Panc1 (cell line): ENCODE data around the gene KANK2. TPM values are rescaled to one million over a fixed set of nuclear protein-coding genes. Genes with fewer than 3 reads are reported as not detected.

ENCODE experiments used
- ATAC-seq: fragments of 200-7000 bp; cut with Tn5 transposase; 2 replicates; pipeline ENCODE4 v1.9.1; 2020; ENCODE audit warnings: mild to moderate bottlenecking, moderate library complexity
- BruUV-seq: library from RNA; stranded (reverse); fragments of 400-500 nt; replicated peaks from 2 replicates; lab custom pipeline; 2021; lab: Mats Ljungman, UMichigan
- CTCF ChIA-PET: fragments of 300-600 bp; sonication (Branson Sonifier 250); formaldehyde crosslinking; loops from one replicate; lab custom pipeline; 2022; ENCODE audit warnings: antibody characterized with exemption; lab: Charles Lee
- POLR2A ChIA-PET: fragments of 300-600 bp; sonication (Branson Sonifier 250); formaldehyde crosslinking; loops from one replicate; lab custom pipeline; 2022; ENCODE audit warnings: antibody characterized with exemption; lab: Charles Lee
- DNase-seq: peaks from one replicate; pipeline ENCODE4 v3.0.0-alpha.2; 2010; ENCODE audit warnings: low read depth, low spot score
- H3K27ac ChIP-seq: 2 replicates; pipeline ENCODE4 v1.5.1; 2011; ENCODE audit warnings: mild to moderate bottlenecking, low read length, inconsistent platforms
- H3K27me3 ChIP-seq: fragments of 200-500 bp; sonication (Bioruptor generic); 2 replicates; pipeline ENCODE4 v1.6.0; 2014; ENCODE audit warnings: low read length, inconsistent platforms; ENCODE audit not compliant: control insufficient read depth, insufficient read depth
- H3K36me3 ChIP-seq: fragments of 200-500 bp; sonication (Bioruptor generic); 2 replicates; pipeline ENCODE4 v1.5.1; 2014; ENCODE audit warnings: inconsistent platforms, mild to moderate bottlenecking, low read length, moderate library complexity; ENCODE audit not compliant: control insufficient read depth, insufficient read depth
- H3K4me1 ChIP-seq: 2 replicates; pipeline ENCODE4 v1.5.1; 2011; ENCODE audit warnings: inconsistent platforms, mild to moderate bottlenecking, low read length, moderate library complexity; ENCODE audit not compliant: control insufficient read depth, insufficient read depth
- H3K4me3 ChIP-seq, 2 experiments: 2 replicates each; pipeline ENCODE4 v1.5.1; 2011 to 2012; ENCODE audit warnings: low read depth in 2 of 2, low read length in 2 of 2, mild to moderate bottlenecking in 2 of 2, inconsistent platforms in 1 of 2, moderate library complexity in 1 of 2
- H3K9me3 ChIP-seq: fragments of 200-500 bp; sonication (Bioruptor generic); 2 replicates; pipeline ENCODE4 v1.5.1; 2014; ENCODE audit warnings: low read depth, mild to moderate bottlenecking, inconsistent platforms, low read length, moderate library complexity; ENCODE audit not compliant: control insufficient read depth, insufficient read depth
- CTCF ChIP-seq: fragments of 450-650 bp; IDR thresholded peaks from 2 replicates; pipeline ENCODE4 v1.5.1; 2017; ENCODE audit warnings: mild to moderate bottlenecking
- POLR2AphosphoS5 ChIP-seq: IDR thresholded peaks from 2 replicates; pipeline ENCODE4 v1.6.1; 2012; ENCODE audit warnings: mild to moderate bottlenecking, low read depth, low read length, moderate library complexity
- REST ChIP-seq, 2 experiments: IDR thresholded peaks; 2 replicates each; pipeline ENCODE4 v1.6.1; 2011 to 2012; ENCODE audit warnings: low read depth in 2 of 2, control low read depth in 1 of 2, low read length in 1 of 2, mild to moderate bottlenecking in 1 of 2, moderate library complexity in 1 of 2; ENCODE audit not compliant: insufficient read depth in 1 of 2
- SIN3A ChIP-seq: IDR thresholded peaks from 2 replicates; pipeline ENCODE4 v1.6.1; 2012; ENCODE audit warnings: low read depth, mild to moderate bottlenecking, low read length, moderate library complexity, borderline replicate concordance; ENCODE audit not compliant: insufficient read depth
- TCF7L2 ChIP-seq: IDR thresholded peaks from 2 replicates; pipeline ENCODE4 v1.6.1; 2011; ENCODE audit warnings: mild to moderate bottlenecking, low read depth, low read length, inconsistent platforms
- in situ Hi-C: cut with HindIII; loops from 2 replicates; pipeline ENCODE4 v1.10.0; 2016; ENCODE audit warnings: low sequenced_read_pairs, low pct_unique_long_range_greater_than_20kb
- intact Hi-C: fragments of 100-400 bp; cut with micrococcal nuclease; formaldehyde crosslinking; loops from one replicate; pipeline ENCODE4 v1.10.0; 2022; ENCODE audit not compliant: unreplicated experiment
- total RNA-seq: library from RNA; stranded (reverse); gene quantifications from one replicate; pipeline ENCODE4 v1.2.1, GENCODE V29; 2021; ENCODE audit not compliant: unreplicated experiment

Gene KANK2
- total RNA-seq, 1 experiment from 2014 or later: 121 TPM

GRCh38 chr19:11138601-11139300 is 58.6 kb downstream of the KANK2 start:
- DNase-seq (no peak), ATAC-seq (peak; percentile 65)
- no peaks in the 10 kb centered on the region for H3K27me3 ChIP-seq
- ChIA-PET CTCF (interaction anchor here (0.5 to 0.6 kb wide), 3 partner anchors 13 to 112 kb away, joined by 4 to 6 read pairs (median 4); no protein-coding TSS in a partner anchor), POLR2A (no interaction called here)
- intact Hi-C loops (loop anchor here (5.0 kb wide), 1 partner anchor 64 kb away; no protein-coding TSS in a partner anchor), in situ Hi-C loops (no loop called here)
- no TSS peak for BruUV-seq
- H3K4me3 ChIP-seq: peak overlapping the region in 1 of 2 experiments; percentile 16; a peak in 1 of 4 replicates
- no peaks in the 10 kb centered on the region for H3K9me3 ChIP-seq
- peak overlapping the region; percentile 94 for H3K27ac ChIP-seq
- TF ChIP-seq SIN3A (no peak), POLR2AphosphoS5 (peak; percentile 71)
- no peaks in the 10 kb centered on the region for H3K36me3 ChIP-seq
- H3K4me1 ChIP-seq: peaks cover 39% of the 10 kb centered on the region

GRCh38 chr19:11137542-11138384 is 59.6 kb downstream of the KANK2 start:
- in situ Hi-C loops (no loop called here), intact Hi-C loops (loop anchor here (5.0 kb wide), 1 partner anchor 65 kb away; no protein-coding TSS in a partner anchor)
- peak overlapping the region; percentile 94 for H3K27ac ChIP-seq
- CTCF ChIA-PET: interaction anchor here (0.6 kb wide), 1 partner anchor 113 kb away, joined by 4 read pairs; no protein-coding TSS in a partner anchor
- BruUV-seq: no TSS peak
- peak overlapping the region; percentile 10 to 14 for H3K4me3 ChIP-seq
- TF ChIP-seq CTCF (peak; percentile 82), TCF7L2 (no peak), POLR2AphosphoS5 (peak; percentile 81)
- ATAC-seq: peak; percentile 44
- DNase-seq: no peak
- POLR2A ChIA-PET: no interaction called here
- H3K27me3 ChIP-seq: no peaks in the 10 kb centered on the region
- H3K9me3 ChIP-seq: no peaks in the 10 kb centered on the region
- peaks cover 30% of the 10 kb centered on the region for H3K4me1 ChIP-seq
- H3K36me3 ChIP-seq: no peaks in the 10 kb centered on the region

GRCh38 chr19:11136400-11137101 is 60.8 kb downstream of the KANK2 start:
- Histone ChIP-seq H3K4me3 (no peak overlapping the region), H3K9me3 (no peaks in the 10 kb centered on the region), H3K27ac (peak overlapping the region; percentile 94; the same call in 1 of the 2 replicates), H3K4me1 (peaks cover 19% of the 10 kb centered on the region), H3K36me3 (peaks cover 2% of the 10 kb centered on the region; the same call in 1 of the 2 replicates), H3K27me3 (no peaks in the 10 kb centered on the region)
- CTCF ChIA-PET: no interaction called here
- TF ChIP-seq POLR2AphosphoS5 (no peak), TCF7L2 (no peak), CTCF (no peak), SIN3A (no peak), REST (IDR thresholded peaks at IDR 0.05; ENCODE audit: insufficient read depth in 1 of 2, low read depth in 2 of 2, low read length in 1 of 2) (no peak)
- POLR2A ChIA-PET: no interaction called here
- intact Hi-C loops: loop anchor here (5.0 kb wide), 1 partner anchor 66 kb away; no protein-coding TSS in a partner anchor
- in situ Hi-C loops: no loop called here
- ATAC-seq: no peak
- BruUV-seq: no TSS peak
- no peak for DNase-seq
